Prostate gland (tissue), 2 donors: ENCODE results near the gene DLGAP4. TPM values are rescaled to one million over a fixed set of nuclear protein-coding genes. Genes with fewer than 3 reads are reported as not detected.

Experiments used
- DNase-seq: peaks from one replicate; pipeline ENCODE4 v3.0.0-alpha.2; 2019; ENCODE audit warnings: low spot score
- H3K27ac ChIP-seq, 2 donors: fragments of 200-600 bp; sonication (generic); 2 replicates each; pipeline ENCODE4 v1.5.1; 2017 to 2019
- H3K27me3 ChIP-seq: fragments of 200-600 bp; sonication (generic); replicated peaks from 2 replicates; pipeline ENCODE4 v1.5.1; 2019; ENCODE audit not compliant: insufficient read depth
- H3K36me3 ChIP-seq, 2 donors: fragments of 200-600 bp; sonication (generic); 1 replicate in 1 of 2; 2 replicates in 1 of 2; pipeline versions ENCODE4 v1.5.1 to v1.8.1; 2017 to 2019
- H3K4me1 ChIP-seq: fragments of 200-600 bp; sonication (generic); replicated peaks from 2 replicates; pipeline ENCODE4 v1.5.1; 2019
- H3K4me3 ChIP-seq, 2 donors: fragments of 200-600 bp; sonication (generic); 2 replicates each; pipeline ENCODE4 v1.5.1; 2017 to 2019
- H3K9me3 ChIP-seq: fragments of 200-600 bp; sonication (generic); 2 replicates; pipeline ENCODE4 v1.5.1; 2017
- CTCF ChIP-seq, 4 experiments: fragments of 200-600 bp in 2 of 4; fragments of 450-650 bp in 2 of 4; sonication (generic) in 2 of 4; IDR thresholded peaks; 1 replicate in 3 of 4; 2 replicates in 1 of 4; pipeline ENCODE4 v1.5.1; 2016 to 2019; ENCODE audit warnings: antibody characterized with exemption in 4 of 4, mild to moderate bottlenecking in 2 of 4, moderate library complexity in 2 of 4
- POLR2A ChIP-seq: fragments of 450-650 bp; IDR thresholded peaks from one replicate; pipeline ENCODE4 v1.6.1; 2016; ENCODE audit warnings: antibody characterized with exemption, mild to moderate bottlenecking
- POLR2AphosphoS5 ChIP-seq: sonication (generic); formaldehyde crosslinking; IDR thresholded peaks from one replicate; pipeline ENCODE4 v1.6.1; 2017; ENCODE audit warnings: antibody characterized with exemption
- WGBS: methylation state at CpG from one replicate; pipeline ENCODE4 v1.1.5; 2018; 5-methylcytosine and 5-hydroxymethylcytosine counted together
- intact Hi-C: fragments of 100-400 bp; cut with DNase I; formaldehyde crosslinking; loops from one replicate; pipeline ENCODE4 v1.14.2; 2022
- total RNA-seq, 2 donors: library from RNA; depleted of rRNA; stranded (reverse); fragments of >200 nt; gene quantifications; one replicate each; pipeline ENCODE4 v1.1.0, GENCODE V29; 2016

The DLGAP4 gene
- total RNA-seq, 2 donors from 2014 or later = 38.0 to 104 TPM

DNA sequence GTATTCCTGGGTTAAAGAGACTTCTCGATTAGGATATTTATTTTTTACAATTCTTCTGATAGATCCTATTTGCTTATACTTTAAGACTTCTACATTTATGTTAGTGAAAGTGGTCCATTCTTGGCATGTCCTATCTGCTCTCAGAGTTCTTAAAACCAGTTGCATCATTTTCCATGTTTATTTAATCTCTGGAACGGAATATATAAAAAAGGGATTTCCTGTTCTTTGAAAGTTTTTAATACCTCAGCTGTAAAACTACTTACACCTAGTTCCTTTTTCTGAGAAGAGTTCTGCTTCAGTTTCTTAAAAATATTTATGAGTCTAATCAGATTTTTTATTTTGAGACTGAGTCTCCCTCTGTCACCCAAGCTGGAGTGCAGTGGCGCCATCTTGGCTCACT, 217.2 kb downstream of the DLGAP4 start:
- Histone ChIP-seq H3K4me3 (no peak overlapping the region), H3K27me3 (no peaks in the 10 kb centered on the region), H3K9me3 (no peaks in the 10 kb centered on the region), H3K27ac (no peak overlapping the region), H3K36me3 (peaks cover 4 to 13% of the 10 kb centered on the region in 2 donors), H3K4me1 (no peaks in the 10 kb centered on the region)
- DNase-seq = no peak
- 54% methylated on average over 3 of the region's 3 CpGs for WGBS
- intact Hi-C loops = no loop called here
- TF ChIP-seq POLR2A (no peak), POLR2AphosphoS5 (no peak), CTCF (IDR thresholded peaks at IDR 0.05) (no peak)

GRCh38 chr20:36525620-36526365, 219.7 kb downstream of the DLGAP4 start:
- H3K4me3 ChIP-seq = no peak overlapping the region
- H3K27ac ChIP-seq = no peak overlapping the region
- H3K4me1 ChIP-seq = no peaks in the 10 kb centered on the region
- no peak for TF ChIP-seq POLR2A
- TF ChIP-seq CTCF (IDR thresholded peaks at IDR 0.05) = no peak
- no peak for TF ChIP-seq POLR2AphosphoS5
- DNase-seq = no peak
- peaks cover 4 to 13% of the 10 kb centered on the region in 2 donors for H3K36me3 ChIP-seq
- WGBS = 93% methylated on average over 17 of the region's 17 CpGs
- intact Hi-C loops = loop anchor here (5.0 kb wide), 1 partner anchor 58 kb away; no protein-coding TSS in a partner anchor
- H3K27me3 ChIP-seq = no peaks in the 10 kb centered on the region
- no peaks in the 10 kb centered on the region for H3K9me3 ChIP-seq

DNA sequence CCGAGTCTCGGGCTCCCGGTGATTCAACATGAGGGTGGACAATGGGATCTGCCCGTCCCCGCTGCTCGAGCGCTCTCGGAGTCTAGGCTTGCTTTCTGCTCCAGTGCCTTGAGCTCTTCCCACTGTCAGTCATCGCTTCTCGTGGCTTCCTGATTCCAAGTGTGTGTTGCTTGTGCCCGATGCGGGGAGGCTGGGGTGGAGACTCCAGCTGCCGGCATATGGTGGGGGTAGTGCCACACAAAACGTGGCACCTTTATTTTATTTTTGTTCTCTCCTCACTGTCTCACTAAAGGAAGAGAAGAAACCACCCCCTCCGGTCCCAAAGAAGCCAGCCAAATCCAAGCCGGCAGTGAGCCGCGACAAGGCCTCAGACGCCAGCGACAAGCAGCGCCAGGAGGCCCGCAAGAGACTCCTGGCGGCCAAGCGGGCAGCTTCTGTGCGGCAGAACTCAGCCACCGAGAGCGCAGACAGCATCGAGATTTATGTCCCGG, 220.4 kb downstream of the DLGAP4 start:
- Histone ChIP-seq H3K4me3 (no peak overlapping the region), H3K27ac (peak overlapping the region; percentile 7 to 26), H3K36me3 (peaks cover 4 to 13% of the 10 kb centered on the region in 2 donors), H3K4me1 (no peaks in the 10 kb centered on the region), H3K9me3 (no peaks in the 10 kb centered on the region), H3K27me3 (no peaks in the 10 kb centered on the region)
- WGBS = 86% methylated on average over 29 of the region's 29 CpGs
- no peak for DNase-seq
- intact Hi-C loops = loop anchor here (5.0 kb wide), 1 partner anchor 59 kb away; no protein-coding TSS in a partner anchor
- no peak for TF ChIP-seq POLR2AphosphoS5

DNA sequence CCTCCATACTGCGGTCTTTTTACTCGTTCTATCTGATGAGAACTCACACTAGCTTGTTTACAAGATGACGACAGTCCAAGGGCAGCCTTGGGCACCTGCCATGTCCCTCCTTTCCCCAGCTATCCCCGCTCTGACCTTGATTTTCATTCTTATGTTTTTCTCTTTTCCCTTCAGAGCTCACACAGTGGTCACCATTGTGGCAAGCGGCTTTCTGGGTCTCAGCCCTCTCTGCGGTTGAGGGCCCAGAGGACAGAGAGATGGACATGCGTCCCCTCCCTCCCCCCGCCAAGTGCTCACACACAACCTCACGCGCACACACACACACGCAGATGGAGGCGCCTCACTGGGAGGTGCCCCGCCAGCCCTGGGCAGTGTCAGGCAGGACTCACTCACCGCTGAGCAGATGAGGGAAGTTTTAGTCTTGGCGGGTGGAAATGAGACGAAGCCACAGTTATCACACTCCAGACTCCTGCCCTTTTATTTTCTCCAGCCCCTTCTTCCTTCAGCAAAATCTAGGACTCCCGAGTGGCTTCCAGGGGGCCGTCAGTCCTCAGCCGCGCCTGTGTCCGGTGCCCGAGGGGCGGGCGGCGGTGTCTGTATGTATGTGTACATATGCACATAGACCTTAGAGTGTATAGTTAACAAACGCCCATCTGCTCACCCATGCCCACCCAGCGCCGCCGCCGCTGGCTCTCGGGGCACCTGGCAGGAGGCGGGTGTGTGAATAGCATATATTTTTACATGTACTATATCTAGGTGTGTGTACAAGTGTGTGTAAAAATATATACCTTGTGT, 221.4 kb downstream of the DLGAP4 start:
- WGBS = 78% methylated on average over 32 of the region's 32 CpGs
- H3K27me3 ChIP-seq = no peaks in the 10 kb centered on the region
- no peak for DNase-seq
- H3K27ac ChIP-seq = no peak overlapping the region
- intact Hi-C loops = loop anchor here (5.0 kb wide), 1 partner anchor 60 kb away; no protein-coding TSS in a partner anchor
- no peaks in the 10 kb centered on the region for H3K4me1 ChIP-seq
- no peak overlapping the region for H3K4me3 ChIP-seq
- TF ChIP-seq POLR2AphosphoS5 (peak; percentile 24), CTCF (IDR thresholded peaks at IDR 0.05) (no peak)
- H3K36me3 ChIP-seq = peaks cover 4 to 13% of the 10 kb centered on the region in 2 donors
- no peaks in the 10 kb centered on the region for H3K9me3 ChIP-seq

DNA sequence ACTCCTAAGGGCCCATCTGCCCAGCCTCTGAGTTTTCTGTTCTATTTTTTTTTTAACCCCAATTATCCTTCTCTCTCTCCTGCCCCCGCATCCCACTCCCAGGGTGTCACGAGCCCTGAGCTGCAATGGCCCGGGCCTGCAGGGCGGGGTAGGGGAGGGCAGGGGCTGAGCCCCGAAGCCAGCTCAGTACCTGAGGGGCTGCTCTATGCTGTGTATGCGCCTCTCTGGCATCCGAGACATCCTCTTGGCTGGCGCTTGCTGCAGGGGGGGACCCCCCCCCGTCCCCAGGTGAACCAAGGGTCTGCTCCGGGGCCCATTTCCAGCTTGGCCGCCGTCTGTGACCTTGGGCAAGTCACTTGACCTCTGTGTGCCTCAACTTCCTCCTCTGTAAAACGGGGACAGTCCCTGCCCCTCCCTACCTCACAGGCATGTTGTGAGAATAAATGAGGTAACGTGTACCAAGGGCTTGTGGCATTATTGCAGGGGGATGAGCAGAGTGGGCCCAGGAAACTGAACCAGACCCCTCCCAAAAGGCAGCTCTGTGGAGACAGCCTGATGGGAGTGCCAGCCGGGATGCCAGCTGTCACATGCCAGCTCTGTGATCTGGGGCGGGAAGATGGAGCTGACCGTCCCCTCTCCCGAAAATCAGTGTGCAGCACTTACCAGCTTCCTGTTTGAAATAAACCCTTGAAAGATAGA, 222.2 kb downstream of the DLGAP4 start:
- Histone ChIP-seq H3K4me1 (no peaks in the 10 kb centered on the region), H3K27ac (no peak overlapping the region), H3K27me3 (no peaks in the 10 kb centered on the region), H3K9me3 (no peaks in the 10 kb centered on the region), H3K36me3 (peaks cover 4 to 13% of the 10 kb centered on the region in 2 donors), H3K4me3 (no peak overlapping the region)
- DNase-seq = no peak
- TF ChIP-seq POLR2A (no peak), CTCF (IDR thresholded peaks at IDR 0.05) (no peak), POLR2AphosphoS5 (no peak)
- intact Hi-C loops = loop anchor here (5.0 kb wide), 1 partner anchor 61 kb away; no protein-coding TSS in a partner anchor
- WGBS = 81% methylated on average over 18 of the region's 18 CpGs
